Limb (tissue), 2 donors: Measurements from ENCODE around the gene NEFH.
"Not testable (repeated sequence)": the region's sequence is repeated elsewhere in the genome, so short reads cannot be mapped to it uniquely, and the experiment has no call there.

Experiments used
- DNase-seq, 2 donors: peaks; one replicate each; pipeline ENCODE4 v3.0.0-alpha.2; 2016; ENCODE audit errors: extremely low spot score in 2 of 2

Gene NEFH

GRCh38 chr22:29479417-29480261 lies at the start of gene NEFH:
TSS of gene NEFH (plus strand) at chr22:29480218. CDS start at chr22:29480263, 45 bp downstream.
- peak in 1 of 2 donors; percentile 39 for DNase-seq

- no peak for DNase-seq
Observed at GRCh38 chr22:29431986-29432385, 48.0 kb upstream of the NEFH start.

- no peak for DNase-seq
Observed at GRCh38 chr22:29433856-29434255, 46.2 kb upstream of the NEFH start.

GRCh38 chr22:29434288-29434687 lies 45.7 kb upstream of the NEFH start:
- DNase-seq: no peak

GRCh38 chr22:29435236-29436136 lies 44.5 kb upstream of the NEFH start:
- no peak for DNase-seq

- not testable (repeated sequence) for DNase-seq
Observed at GRCh38 chr22:29438283-29438682, 41.7 kb upstream of the NEFH start, which contains the start of gene RFPL1. TSS of gene RFPL1 (plus strand) at chr22:29438583.

GRCh38 chr22:29442976-29443375 lies 37.0 kb upstream of the NEFH start:
- no peak for DNase-seq

GRCh38 chr22:29443452-29443851 lies 36.6 kb upstream of the NEFH start:
- no peak for DNase-seq

GRCh38 chr22:29443861-29444792 lies 35.9 kb upstream of the NEFH start:
- no peak for DNase-seq

- no peak for DNase-seq
Observed at GRCh38 chr22:29445508-29445907, 34.5 kb upstream of the NEFH start.

- DNase-seq: no peak
Observed at GRCh38 chr22:29447906-29448305, 32.1 kb upstream of the NEFH start.

GRCh38 chr22:29449296-29449875 lies 30.6 kb upstream of the NEFH start:
- DNase-seq: no peak

- DNase-seq: no peak
Observed at GRCh38 chr22:29450222-29450621, 29.8 kb upstream of the NEFH start.

- no peak for DNase-seq
Observed at GRCh38 chr22:29451863-29452262, 28.2 kb upstream of the NEFH start.

- no peak for DNase-seq
Observed at GRCh38 chr22:29454276-29454675, 25.7 kb upstream of the NEFH start.

GRCh38 chr22:29456211-29456671 lies 23.8 kb upstream of the NEFH start:
- DNase-seq: peak in 1 of 2 donors; percentile 42

- peak; percentile 13 to 43 for DNase-seq
Observed at GRCh38 chr22:29457730-29458129, 22.3 kb upstream of the NEFH start.

- no peak for DNase-seq
Observed at GRCh38 chr22:29458551-29458950, 21.5 kb upstream of the NEFH start.

GRCh38 chr22:29459773-29460172 lies 20.2 kb upstream of the NEFH start:
- no peak for DNase-seq

- DNase-seq: no peak
Observed at GRCh38 chr22:29461263-29461662, 18.8 kb upstream of the NEFH start.

GRCh38 chr22:29463629-29464028 lies 16.4 kb upstream of the NEFH start:
- DNase-seq: no peak
